GM12878 (cell line): ENCODE measurements around the gene CYP1A2. TPM values are rescaled to one million over a fixed set of nuclear protein-coding genes. Genes with fewer than 3 reads are reported as not detected.

Experiments used
- BMI1 ChIP-seq: fragments of 450-650 bp; IDR thresholded peaks from 2 replicates; pipeline ENCODE4 v1.6.1; 2016; ENCODE audit warnings: mild to moderate bottlenecking, moderate library complexity, borderline replicate concordance
- CREB1 ChIP-seq: IDR thresholded peaks from 2 replicates; pipeline ENCODE4 v1.6.1; 2012; ENCODE audit warnings: low read depth, mild to moderate bottlenecking, inconsistent platforms
- IRF4 ChIP-seq: IDR thresholded peaks from 2 replicates; pipeline ENCODE4 v1.6.1; 2011; ENCODE audit warnings: low read depth, low read length
- KLF5 ChIP-seq: fragments of 450-650 bp; IDR thresholded peaks from 2 replicates; pipeline ENCODE4 v1.6.1; 2014; ENCODE audit warnings: mild to moderate bottlenecking; ENCODE audit not compliant: partially characterized antibody
- NFXL1 ChIP-seq: fragments of 450-650 bp; IDR thresholded peaks from 2 replicates; pipeline ENCODE4 v1.6.1; 2017; ENCODE audit warnings: antibody characterized with exemption, mild to moderate bottlenecking, borderline replicate concordance
- NFYB ChIP-seq: IDR thresholded peaks from 2 replicates; pipeline ENCODE4 v1.6.1; 2011; ENCODE audit warnings: low read depth, mild to moderate bottlenecking, low read length, improper control_type of control experiment, moderate library complexity; ENCODE audit not compliant: insufficient read depth
- NR2C1 ChIP-seq: fragments of 450-650 bp; IDR thresholded peaks from 2 replicates; pipeline ENCODE4 v1.6.1; 2017; ENCODE audit warnings: antibody characterized with exemption, mild to moderate bottlenecking, moderate library complexity
- RAD21 ChIP-seq: IDR thresholded peaks from 2 replicates; pipeline ENCODE4 v1.6.1; 2011; ENCODE audit warnings: mild to moderate bottlenecking, low read depth, low read length, moderate library complexity; ENCODE audit not compliant: insufficient read depth
- TCF3 ChIP-seq: IDR thresholded peaks from 2 replicates; pipeline ENCODE4 v1.6.1; 2012; ENCODE audit warnings: low read depth, mild to moderate bottlenecking, low read length, borderline replicate concordance; ENCODE audit not compliant: insufficient read depth
- YBX1 ChIP-seq: fragments of 450-650 bp; IDR thresholded peaks from 2 replicates; pipeline ENCODE4 v1.6.1; 2016; ENCODE audit warnings: antibody characterized with exemption
- YY1 ChIP-seq: IDR thresholded peaks from 2 replicates; pipeline ENCODE4 v1.6.1; 2011; ENCODE audit warnings: low read depth, mild to moderate bottlenecking, low read length
- ZNF24 ChIP-seq: fragments of 450-650 bp; IDR thresholded peaks from 2 replicates; pipeline ENCODE4 v1.6.1; 2017; ENCODE audit warnings: antibody characterized with exemption, mild to moderate bottlenecking
- polyA plus RNA-seq, 11 experiments: library from polyadenylated mRNA; depleted of rRNA in 4 of 11; unstranded in 6 of 11; stranded (reverse) in 5 of 11; fragments of >200 nt; fragmentation: Nextera tagmentation in 4 of 11; fragmentation: Illumina TruSeq in 1 of 11; extraction: Ambion mirVana in 4 of 11; extraction: Trizol in 1 of 11; gene quantifications; 1 replicate in 1 of 11; 2 replicates in 10 of 11; pipeline versions ENCODE4 v1.2.1 to v1.2.3, GENCODE V29; 2011 to 2016; ENCODE audit warnings: inconsistent platforms in 2 of 11, missing spikeins in 2 of 11, low read depth in 1 of 11
- total RNA-seq, 4 experiments: library from RNA; depleted of rRNA in 3 of 4; stranded (reverse); fragments of >200 nt in 3 of 4; fragmentation: Illumina TruSeq in 1 of 4; extraction: Trizol in 1 of 4; gene quantifications; 2 replicates each; pipeline versions ENCODE4 v1.2.1 to v1.2.3, GENCODE V29; 2013 to 2021
- TF ChIP-seq, protein P1 (sequence below): IDR thresholded peaks from 2 replicates; pipeline ENCODE4 v1.6.1; 2012; ENCODE audit warnings: mild to moderate bottlenecking, low read depth, low read length
- TF ChIP-seq, protein P2 (sequence below): fragments of 450-650 bp; IDR thresholded peaks from 2 replicates; pipeline ENCODE4 v1.6.1; 2018; ENCODE audit warnings: mild to moderate bottlenecking, low read depth, moderate library complexity; ENCODE audit not compliant: partially characterized antibody

Gene CYP1A2
- total and polyA plus RNA-seq, 10 of the 15 experiments (the other 5 are each of a cell fraction or from before 2014, with no cell fraction given), result 0.03 to 0.09 (median 0.05) TPM; not detected in 7

DNA sequence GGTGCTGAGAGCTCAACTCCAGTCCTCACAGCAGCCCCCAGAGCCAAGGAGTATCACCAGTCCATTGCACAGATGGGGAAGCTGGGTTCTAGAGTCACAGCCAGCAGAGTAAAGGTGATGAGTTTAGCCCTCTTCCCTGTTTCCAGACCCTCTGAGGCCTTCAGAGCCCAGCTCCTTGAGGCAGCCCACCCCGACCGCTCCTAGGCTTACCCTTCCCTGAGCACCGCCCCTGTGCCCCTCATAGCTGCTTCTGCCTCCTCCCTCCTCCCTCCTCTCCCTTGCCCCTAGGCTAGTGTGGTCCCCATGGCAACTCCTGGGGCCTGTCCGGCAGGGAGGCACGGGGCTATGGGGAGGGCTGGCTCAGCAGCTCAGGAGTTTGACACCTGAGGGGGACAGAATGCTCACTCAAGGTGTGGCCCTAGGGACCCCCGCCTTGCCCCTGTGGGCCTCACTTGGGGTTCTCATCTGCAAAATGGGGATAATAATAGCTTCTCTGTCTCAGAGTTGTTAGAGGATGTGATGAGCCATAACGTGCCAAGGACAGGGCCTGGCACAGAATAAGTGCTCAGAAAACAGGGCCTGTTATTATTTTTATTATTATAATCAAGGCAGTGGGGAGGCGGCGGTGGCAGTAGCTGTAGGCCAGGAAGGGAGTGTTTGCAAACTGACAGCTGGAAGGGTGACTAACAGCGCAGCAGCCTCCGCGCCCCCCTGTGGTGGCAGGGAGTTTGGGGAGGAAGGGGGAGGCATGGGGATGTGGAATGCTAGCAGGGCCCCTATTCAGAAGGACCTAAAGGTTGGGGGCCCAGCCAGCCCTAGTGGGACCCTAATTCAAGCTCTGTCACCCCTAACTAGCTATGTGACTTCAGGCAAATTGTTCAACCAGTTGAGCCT, 44.7 kb downstream of the CYP1A2 start (continued):
- TF ChIP-seq, protein P1, sequence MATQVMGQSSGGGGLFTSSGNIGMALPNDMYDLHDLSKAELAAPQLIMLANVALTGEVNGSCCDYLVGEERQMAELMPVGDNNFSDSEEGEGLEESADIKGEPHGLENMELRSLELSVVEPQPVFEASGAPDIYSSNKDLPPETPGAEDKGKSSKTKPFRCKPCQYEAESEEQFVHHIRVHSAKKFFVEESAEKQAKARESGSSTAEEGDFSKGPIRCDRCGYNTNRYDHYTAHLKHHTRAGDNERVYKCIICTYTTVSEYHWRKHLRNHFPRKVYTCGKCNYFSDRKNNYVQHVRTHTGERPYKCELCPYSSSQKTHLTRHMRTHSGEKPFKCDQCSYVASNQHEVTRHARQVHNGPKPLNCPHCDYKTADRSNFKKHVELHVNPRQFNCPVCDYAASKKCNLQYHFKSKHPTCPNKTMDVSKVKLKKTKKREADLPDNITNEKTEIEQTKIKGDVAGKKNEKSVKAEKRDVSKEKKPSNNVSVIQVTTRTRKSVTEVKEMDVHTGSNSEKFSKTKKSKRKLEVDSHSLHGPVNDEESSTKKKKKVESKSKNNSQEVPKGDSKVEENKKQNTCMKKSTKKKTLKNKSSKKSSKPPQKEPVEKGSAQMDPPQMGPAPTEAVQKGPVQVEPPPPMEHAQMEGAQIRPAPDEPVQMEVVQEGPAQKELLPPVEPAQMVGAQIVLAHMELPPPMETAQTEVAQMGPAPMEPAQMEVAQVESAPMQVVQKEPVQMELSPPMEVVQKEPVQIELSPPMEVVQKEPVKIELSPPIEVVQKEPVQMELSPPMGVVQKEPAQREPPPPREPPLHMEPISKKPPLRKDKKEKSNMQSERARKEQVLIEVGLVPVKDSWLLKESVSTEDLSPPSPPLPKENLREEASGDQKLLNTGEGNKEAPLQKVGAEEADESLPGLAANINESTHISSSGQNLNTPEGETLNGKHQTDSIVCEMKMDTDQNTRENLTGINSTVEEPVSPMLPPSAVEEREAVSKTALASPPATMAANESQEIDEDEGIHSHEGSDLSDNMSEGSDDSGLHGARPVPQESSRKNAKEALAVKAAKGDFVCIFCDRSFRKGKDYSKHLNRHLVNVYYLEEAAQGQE, result no peak
- TF ChIP-seq BMI1 (peak; percentile 47), KLF5 (no peak), ZNF24 (0 out of 2 replicates have a peak, but pooled peaks have one; percentile 1), IRF4 (no peak), YY1 (0 out of 2 replicates have a peak, but pooled peaks have one; percentile 49), CREB1 (no peak), TCF3 (no peak), YBX1 (no peak), NR2C1 (no peak), NFXL1 (no peak), NFYB (no peak), RAD21 (peak; percentile 64)
- TF ChIP-seq, protein P2, sequence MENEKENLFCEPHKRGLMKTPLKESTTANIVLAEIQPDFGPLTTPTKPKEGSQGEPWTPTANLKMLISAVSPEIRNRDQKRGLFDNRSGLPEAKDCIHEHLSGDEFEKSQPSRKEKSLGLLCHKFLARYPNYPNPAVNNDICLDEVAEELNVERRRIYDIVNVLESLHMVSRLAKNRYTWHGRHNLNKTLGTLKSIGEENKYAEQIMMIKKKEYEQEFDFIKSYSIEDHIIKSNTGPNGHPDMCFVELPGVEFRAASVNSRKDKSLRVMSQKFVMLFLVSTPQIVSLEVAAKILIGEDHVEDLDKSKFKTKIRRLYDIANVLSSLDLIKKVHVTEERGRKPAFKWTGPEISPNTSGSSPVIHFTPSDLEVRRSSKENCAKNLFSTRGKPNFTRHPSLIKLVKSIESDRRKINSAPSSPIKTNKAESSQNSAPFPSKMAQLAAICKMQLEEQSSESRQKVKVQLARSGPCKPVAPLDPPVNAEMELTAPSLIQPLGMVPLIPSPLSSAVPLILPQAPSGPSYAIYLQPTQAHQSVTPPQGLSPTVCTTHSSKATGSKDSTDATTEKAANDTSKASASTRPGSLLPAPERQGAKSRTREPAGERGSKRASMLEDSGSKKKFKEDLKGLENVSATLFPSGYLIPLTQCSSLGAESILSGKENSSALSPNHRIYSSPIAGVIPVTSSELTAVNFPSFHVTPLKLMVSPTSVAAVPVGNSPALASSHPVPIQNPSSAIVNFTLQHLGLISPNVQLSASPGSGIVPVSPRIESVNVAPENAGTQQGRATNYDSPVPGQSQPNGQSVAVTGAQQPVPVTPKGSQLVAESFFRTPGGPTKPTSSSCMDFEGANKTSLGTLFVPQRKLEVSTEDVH, result no peak
- TF ChIP-seq, all 136 proteins: peak for 15
